HepG2 (cell line): ENCODE measurements around the gene UBXN1. TPM values are rescaled to one million over a fixed set of nuclear protein-coding genes. Genes with fewer than 3 reads are reported as not detected.

Experiments
- CHD4 ChIP-seq: fragments of 200-600 bp; sonication (generic); IDR thresholded peaks from 2 replicates; pipeline ENCODE4 v1.7.0; 2017; ENCODE audit warnings: mild to moderate bottlenecking, low read length, borderline replicate concordance
- GMEB2 ChIP-seq: IDR thresholded peaks from 2 replicates; pipeline ENCODE4 v1.6.1; 2016; ENCODE audit warnings: missing biosample characterization, missing genetic modification reagents, low read depth
- KMT2B ChIP-seq: IDR thresholded peaks from 2 replicates; pipeline ENCODE4 v1.6.1; 2016; ENCODE audit warnings: missing genetic modification reagents, missing compliant biosample characterization
- MIER2 ChIP-seq: IDR thresholded peaks from 2 replicates; pipeline ENCODE4 v1.6.1; 2016; ENCODE audit warnings: missing biosample characterization, missing genetic modification reagents
- MIER3 ChIP-seq: IDR thresholded peaks from 2 replicates; pipeline ENCODE4 v1.6.1; 2016; ENCODE audit warnings: missing compliant biosample characterization, borderline replicate concordance
- MIXL1 ChIP-seq: IDR thresholded peaks from 2 replicates; pipeline ENCODE4 v1.6.1; 2016
- MXI1 ChIP-seq: IDR thresholded peaks from 3 replicates; pipeline ENCODE4 v1.6.1; 2012; ENCODE audit warnings: low read depth, low read length, inconsistent platforms, borderline replicate concordance
- NFIB ChIP-seq: sonication (generic); formaldehyde crosslinking; IDR thresholded peaks from 2 replicates; pipeline ENCODE4 v1.9.0; 2021; ENCODE audit warnings: missing genetic modification reagents, mild to moderate bottlenecking, borderline replicate concordance
- POLR2A ChIP-seq, 2 experiments: IDR thresholded peaks; 2 replicates each; pipeline ENCODE4 v1.6.1; 2011; ENCODE audit warnings: low read depth in 2 of 2, low read length in 2 of 2, mild to moderate bottlenecking in 1 of 2, moderate library complexity in 1 of 2; ENCODE audit not compliant: insufficient read depth in 1 of 2
- RORA ChIP-seq: sonication (generic); formaldehyde crosslinking; IDR thresholded peaks from 2 replicates; pipeline ENCODE4 v1.5.0; 2020; ENCODE audit warnings: mild to moderate bottlenecking, missing genetic modification reagents, moderate library complexity
- SATB2 ChIP-seq: sonication (generic); formaldehyde crosslinking; IDR thresholded peaks from 2 replicates; pipeline ENCODE4 v1.5.0; 2020; ENCODE audit warnings: missing genetic modification reagents
- SIX1 ChIP-seq: sonication (generic); formaldehyde crosslinking; IDR thresholded peaks from 2 replicates; pipeline ENCODE4 v1.4.0; 2020; ENCODE audit warnings: missing genetic modification reagents, borderline replicate concordance
- ZNF318 ChIP-seq: sonication (generic); formaldehyde crosslinking; IDR thresholded peaks from 2 replicates; pipeline ENCODE4 v1.4.0; 2020; ENCODE audit warnings: mild to moderate bottlenecking, missing genetic modification reagents
- ZNF513 ChIP-seq: sonication (generic); formaldehyde crosslinking; conservative IDR thresholded peaks from 2 replicates; pipeline ENCODE4 v1.5.0; 2020; ENCODE audit warnings: missing genetic modification reagents
- ZNF629 ChIP-seq: sonication (generic); formaldehyde crosslinking; conservative IDR thresholded peaks from 2 replicates; pipeline ENCODE4 v1.5.0; 2020; ENCODE audit warnings: missing genetic modification reagents
- polyA plus RNA-seq, 8 experiments: library from polyadenylated mRNA; depleted of rRNA in 3 of 8; stranded (reverse) in 7 of 8; unstranded in 1 of 8; fragments of >200 nt; fragmentation: Illumina TruSeq in 4 of 8; extraction: Trizol in 4 of 8; gene quantifications; 2 replicates each; pipeline versions ENCODE4 v1.2.1 to v1.2.3, GENCODE V29; 2011 to 2016; ENCODE audit warnings: low read depth in 4 of 8, missing spikeins in 1 of 8, mixed read lengths in 1 of 8; ENCODE audit not compliant: insufficient read depth in 1 of 8
- total RNA-seq, 5 experiments: library from RNA; depleted of rRNA; stranded (reverse); fragments of >200 nt; fragmentation: Illumina TruSeq; extraction: Trizol; gene quantifications; 2 replicates each; pipeline ENCODE4 v1.2.3, GENCODE V29; 2016; ENCODE audit warnings: low read depth in 1 of 5

The UBXN1 gene
- total and polyA plus RNA-seq, 2 of the 13 experiments (the other 11 are each of a cell fraction or from before 2014, with no cell fraction given): 47.5 to 52.4 TPM

GRCh38 chr11:62665075-62665598, 13.7 kb downstream of the UBXN1 start, which contains the start of the genes C11orf98 and CSKMT (continued):
- TF ChIP-seq GMEB2 (CRISPR knock-in tag) (no peak), ZNF629 (no peak), ZNF318 (CRISPR knock-in tag) (0 out of 2 replicates have a peak, but pooled peaks have one; percentile 76), SIX1 (CRISPR knock-in tag) (0 out of 2 replicates have a peak, but pooled peaks have one; percentile 19), KMT2B (CRISPR knock-in tag) (peak; percentile 22; the same call in 1 of the 2 replicates), SATB2 (CRISPR knock-in tag) (peak; percentile 66; the same call in 1 of the 2 replicates), CHD4 (no peak), MIER3 (CRISPR knock-in tag) (peak; percentile 62; the same call in 1 of the 2 replicates), MIER2 (0 out of 2 replicates have a peak, but pooled peaks have one; percentile 8), MIXL1 (CRISPR knock-in tag) (peak; percentile 43; the same call in 1 of the 2 replicates), POLR2A (IDR thresholded peaks at IDR 0.05; ENCODE audit: insufficient read depth in 1 of 2, low read depth in 2 of 2, low read length in 2 of 2) (peak; percentile 97 to 99), NFIB (CRISPR knock-in tag) (no peak), ZNF513 (no peak), MXI1 (peak; percentile 60; the same call in 1 of the 3 replicates), RORA (no peak)
